Lung (tissue), 12 donors: ENCODE results near the gene VPS16. TPM values are rescaled to one million over a fixed set of nuclear protein-coding genes. Genes with fewer than 3 reads are reported as not detected.

Source experiments
- ATAC-seq: fragments of 200-7000 bp; cut with Tn5 transposase; one replicate; pipeline ENCODE4 v1.9.1; 2020; ENCODE audit warnings: moderate number of reproducible peaks; ENCODE audit not compliant: insufficient read depth, low FRiP score
- DNase-seq, 3 donors: peaks; one replicate each; pipeline ENCODE4 v3.0.0-alpha.2; 2013 to 2017
- H3K27ac ChIP-seq, 2 donors: one replicate each; pipeline ENCODE4 v1.5.1; 2013; ENCODE audit warnings: mild to moderate bottlenecking in 2 of 2, moderate library complexity in 2 of 2, control low read depth in 1 of 2, inconsistent platforms in 1 of 2, low read depth in 1 of 2, low read length in 1 of 2
- H3K27me3 ChIP-seq, 3 donors: one replicate each; pipeline ENCODE4 v1.5.1; 2013; ENCODE audit warnings: low read length in 2 of 3; ENCODE audit not compliant: control insufficient read depth in 3 of 3, insufficient read depth in 3 of 3
- H3K36me3 ChIP-seq, 4 donors: one replicate each; pipeline ENCODE4 v1.5.1; 2013; ENCODE audit warnings: low read length in 4 of 4, mild to moderate bottlenecking in 1 of 4, moderate library complexity in 1 of 4; ENCODE audit not compliant: control insufficient read depth in 4 of 4, insufficient read depth in 4 of 4
- H3K4me1 ChIP-seq, 5 donors: one replicate each; pipeline ENCODE4 v1.5.1; 2013; ENCODE audit warnings: low read length in 5 of 5, mild to moderate bottlenecking in 2 of 5, moderate library complexity in 1 of 5; ENCODE audit not compliant: control insufficient read depth in 5 of 5, insufficient read depth in 5 of 5
- H3K4me3 ChIP-seq: one replicate; pipeline ENCODE4 v1.5.1; 2013; ENCODE audit warnings: mild to moderate bottlenecking, control low read depth, moderate library complexity
- H3K9ac ChIP-seq, 2 donors: one replicate each; pipeline ENCODE4 v1.5.1; 2013; ENCODE audit warnings: low read length in 2 of 2, control low read depth in 1 of 2; ENCODE audit not compliant: insufficient read depth in 1 of 2
- H3K9me3 ChIP-seq, 4 donors: one replicate each; pipeline ENCODE4 v1.5.1; 2013; ENCODE audit warnings: low read length in 3 of 4, mild to moderate bottlenecking in 1 of 4, moderate library complexity in 1 of 4; ENCODE audit not compliant: control insufficient read depth in 4 of 4, insufficient read depth in 3 of 4
- WGBS, 2 donors: extraction: QIAGEN DNeasy Blood & Tissue Kit; methylation state at CpG; one replicate each; pipeline ENCODE4 v1.1.7; 2013; 5-methylcytosine and 5-hydroxymethylcytosine counted together
- polyA plus RNA-seq, 2 donors: library from polyadenylated mRNA; stranded (reverse); fragments of 200-250 nt; gene quantifications; one replicate each; pipeline ENCODE4 v1.2.1, GENCODE V29; 2013
- total RNA-seq, 2 donors: library from RNA; depleted of rRNA in 1 of 2; stranded (reverse); fragments of >200 nt in 1 of 2; gene quantifications; one replicate each; pipeline ENCODE4 v1.2.1, GENCODE V29; 2014 to 2021
- TF ChIP-seq, protein P1 (sequence below): IDR thresholded peaks from 2 replicates; pipeline ENCODE4 v1.5.1; 2012; ENCODE audit warnings: mild to moderate bottlenecking; ENCODE audit errors: control extremely low read depth, extremely low read depth
- donor health status: control.
- donor health status: control.
- donor health status: Bipolar disorder and iron deficiency.
- donor health status: healthy.
- donor health status: DM: yes; HTN: yes; CAD: no.

The VPS16 gene
- total and polyA plus RNA-seq, 4 donors = 26.1 to 53.4 (median 42.5) TPM

- WGBS, 2 donors = 88 to 91% methylated on average over 20 to 21 of the region's 21 CpGs
- TF ChIP-seq, protein P1, sequence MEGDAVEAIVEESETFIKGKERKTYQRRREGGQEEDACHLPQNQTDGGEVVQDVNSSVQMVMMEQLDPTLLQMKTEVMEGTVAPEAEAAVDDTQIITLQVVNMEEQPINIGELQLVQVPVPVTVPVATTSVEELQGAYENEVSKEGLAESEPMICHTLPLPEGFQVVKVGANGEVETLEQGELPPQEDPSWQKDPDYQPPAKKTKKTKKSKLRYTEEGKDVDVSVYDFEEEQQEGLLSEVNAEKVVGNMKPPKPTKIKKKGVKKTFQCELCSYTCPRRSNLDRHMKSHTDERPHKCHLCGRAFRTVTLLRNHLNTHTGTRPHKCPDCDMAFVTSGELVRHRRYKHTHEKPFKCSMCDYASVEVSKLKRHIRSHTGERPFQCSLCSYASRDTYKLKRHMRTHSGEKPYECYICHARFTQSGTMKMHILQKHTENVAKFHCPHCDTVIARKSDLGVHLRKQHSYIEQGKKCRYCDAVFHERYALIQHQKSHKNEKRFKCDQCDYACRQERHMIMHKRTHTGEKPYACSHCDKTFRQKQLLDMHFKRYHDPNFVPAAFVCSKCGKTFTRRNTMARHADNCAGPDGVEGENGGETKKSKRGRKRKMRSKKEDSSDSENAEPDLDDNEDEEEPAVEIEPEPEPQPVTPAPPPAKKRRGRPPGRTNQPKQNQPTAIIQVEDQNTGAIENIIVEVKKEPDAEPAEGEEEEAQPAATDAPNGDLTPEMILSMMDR = no peak
- H3K27ac ChIP-seq = peak overlapping the region; percentile 95 to 98
Measured at GRCh38 chr20:2839732-2840137, 810 bp upstream of the VPS16 start.

GRCh38 chr20:2840967-2841531 lies 504 bp downstream of the VPS16 start:
- 7 to 8% methylated on average over 33 of the region's 33 CpGs for WGBS, 2 donors
- Histone ChIP-seq H3K9me3 (no peaks in the 10 kb centered on the region), H3K36me3 (peaks cover 0 to 12% (median 6%) of the 10 kb centered on the region in 4 donors), H3K4me3 (peak overlapping the region; percentile 98), H3K27ac (peak overlapping the region; percentile 88 to 95), H3K9ac (peak overlapping the region; percentile 31 to 87), H3K27me3 (no peaks in the 10 kb centered on the region), H3K4me1 (peaks cover 2 to 16% (median 6%) of the 10 kb centered on the region in 5 donors)
- peak; percentile 75 to 84 (median 80) for DNase-seq
- peak; percentile 47 for ATAC-seq
- TF ChIP-seq, protein P1 = no peak

More at GRCh38 chr20:2839732-2840137, 810 bp upstream of the VPS16 start:
- peak overlapping the region; percentile 98 for H3K4me3 ChIP-seq
- H3K36me3 ChIP-seq = peaks cover 0 to 12% (median 7%) of the 10 kb centered on the region in 4 donors
- H3K4me1 ChIP-seq = peaks cover 2 to 16% (median 6%) of the 10 kb centered on the region in 5 donors
- no peak overlapping the region for H3K9ac ChIP-seq
- DNase-seq (no peak), ATAC-seq (no peak)
- H3K9me3 ChIP-seq = no peaks in the 10 kb centered on the region
- H3K27me3 ChIP-seq = no peaks in the 10 kb centered on the region

- H3K9ac ChIP-seq = no peak overlapping the region
- H3K4me3 ChIP-seq = no peak overlapping the region
- DNase-seq (no peak), ATAC-seq (no peak)
- no peaks in the 10 kb centered on the region for H3K9me3 ChIP-seq
- no peaks in the 10 kb centered on the region for H3K27me3 ChIP-seq
- TF ChIP-seq, protein P1 = no peak
- H3K36me3 ChIP-seq = peaks cover 0 to 5% (median 0%) of the 10 kb centered on the region in 4 donors
- no peak overlapping the region for H3K27ac ChIP-seq
- peaks cover 0 to 7% (median 1%) of the 10 kb centered on the region in 5 donors for H3K4me1 ChIP-seq
- 56 to 70% methylated on average over 2 of the region's 2 CpGs for WGBS, 2 donors
Measured at GRCh38 chr20:2845607-2846006, 5.1 kb downstream of the VPS16 start.
